Pons (tissue), 1 donor: ENCODE data around the gene SEPTIN6.
A peak's percentile ranks its signal among the peaks of the same experiment; 100 is the strongest.
"Not testable (repeated sequence)": the region's sequence is repeated elsewhere in the genome, so short reads cannot be mapped to it uniquely, and the experiment has no call there.

Experiments used
- DNase-seq: peaks from one replicate; pipeline ENCODE4 v3.0.0-alpha.2; 2016; ENCODE audit warnings: low spot score

The SEPTIN6 gene

DNA sequence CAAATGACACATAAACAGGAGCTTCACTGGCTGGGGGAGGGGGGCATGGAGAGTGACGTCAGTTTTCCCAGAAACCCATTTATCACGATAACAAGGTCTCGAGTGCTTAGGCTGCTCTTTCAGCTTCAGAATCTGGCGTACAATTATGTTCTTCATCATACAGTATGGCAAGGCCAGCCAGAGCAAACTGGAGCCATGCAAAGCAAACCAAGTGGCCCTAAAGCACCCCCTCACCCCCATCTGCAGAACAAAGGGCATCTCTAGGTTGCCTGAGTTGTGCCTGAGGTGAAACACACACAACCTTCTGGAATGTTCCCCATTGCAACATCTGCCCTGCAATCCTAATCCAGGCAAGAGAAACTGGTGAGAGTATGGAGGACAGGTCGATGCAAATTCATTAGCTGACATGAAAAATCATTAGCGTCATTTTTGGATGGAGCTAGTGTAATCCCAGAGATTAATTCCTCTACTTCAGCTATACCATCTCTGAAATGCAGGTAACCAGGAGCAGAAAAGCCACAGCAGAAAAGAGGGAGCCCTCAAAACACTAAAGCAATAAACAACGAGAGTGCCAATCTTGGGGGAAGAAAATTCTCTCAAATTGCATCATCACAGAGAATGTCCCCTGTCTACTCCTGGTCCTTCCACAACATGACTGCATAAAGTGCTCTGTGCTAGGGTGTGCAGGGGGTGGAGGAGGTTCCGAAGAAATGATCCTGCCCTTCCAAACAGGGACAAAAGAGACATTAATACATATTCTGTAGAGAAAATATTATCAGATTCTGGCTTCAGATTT lies 1.8 kb downstream of the SEPTIN6 start:
- DNase-seq = no peak

DNA sequence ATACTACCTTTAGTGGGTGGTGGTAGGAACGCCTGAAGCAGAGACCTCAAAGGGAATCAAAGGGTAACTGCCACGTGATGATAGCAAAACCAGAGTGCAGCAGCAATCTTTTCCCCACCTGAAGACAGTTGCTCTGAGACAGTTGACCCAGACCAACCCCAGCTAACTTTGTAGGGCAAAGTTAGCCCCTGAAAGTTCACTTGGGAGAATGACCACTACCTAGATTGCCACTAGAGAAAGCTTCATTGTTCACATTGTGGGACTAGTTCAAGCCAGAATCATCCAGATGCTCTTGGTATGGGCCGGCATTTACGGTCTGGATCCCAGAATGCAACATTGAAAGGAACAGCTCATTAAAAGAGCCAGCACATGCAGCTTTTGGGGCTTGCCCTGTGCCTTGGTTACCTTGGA lies 4.1 kb downstream of the SEPTIN6 start:
- DNase-seq = no peak

DNA sequence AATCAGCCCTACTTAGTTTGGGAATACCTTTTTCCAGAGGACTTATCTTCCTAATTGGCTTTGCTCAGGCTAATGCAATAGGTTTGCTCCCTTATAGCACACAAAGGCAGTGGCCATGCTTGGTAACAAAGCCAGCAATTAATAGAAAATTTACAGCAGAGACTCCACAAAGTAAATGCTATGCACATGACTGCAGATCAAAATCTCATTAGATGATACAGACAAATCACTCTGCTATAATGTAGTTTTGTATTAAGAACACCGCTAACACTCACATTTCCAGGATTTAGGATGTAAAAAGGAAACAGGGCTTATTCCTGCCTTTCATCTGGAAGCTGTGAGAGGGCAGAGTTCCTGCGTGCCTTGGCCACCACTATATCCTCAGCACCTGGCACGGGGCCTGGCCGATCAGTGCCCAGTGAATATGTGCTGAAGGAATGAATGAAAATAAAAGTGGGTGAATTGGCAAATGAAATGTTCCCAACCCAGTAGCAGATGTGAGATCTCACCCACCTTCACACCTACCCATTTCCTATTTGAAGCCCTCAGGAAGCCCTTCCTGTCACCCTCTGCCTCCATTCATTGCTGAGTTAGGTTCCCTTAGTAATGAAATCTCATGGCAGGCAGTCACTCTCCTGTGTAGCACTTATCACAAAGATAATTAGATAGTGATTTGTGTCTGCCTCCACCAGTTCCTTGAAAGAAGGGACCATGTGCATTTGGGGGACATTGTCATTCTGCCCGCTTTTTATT lies 5.1 kb downstream of the SEPTIN6 start:
- no peak for DNase-seq

DNA sequence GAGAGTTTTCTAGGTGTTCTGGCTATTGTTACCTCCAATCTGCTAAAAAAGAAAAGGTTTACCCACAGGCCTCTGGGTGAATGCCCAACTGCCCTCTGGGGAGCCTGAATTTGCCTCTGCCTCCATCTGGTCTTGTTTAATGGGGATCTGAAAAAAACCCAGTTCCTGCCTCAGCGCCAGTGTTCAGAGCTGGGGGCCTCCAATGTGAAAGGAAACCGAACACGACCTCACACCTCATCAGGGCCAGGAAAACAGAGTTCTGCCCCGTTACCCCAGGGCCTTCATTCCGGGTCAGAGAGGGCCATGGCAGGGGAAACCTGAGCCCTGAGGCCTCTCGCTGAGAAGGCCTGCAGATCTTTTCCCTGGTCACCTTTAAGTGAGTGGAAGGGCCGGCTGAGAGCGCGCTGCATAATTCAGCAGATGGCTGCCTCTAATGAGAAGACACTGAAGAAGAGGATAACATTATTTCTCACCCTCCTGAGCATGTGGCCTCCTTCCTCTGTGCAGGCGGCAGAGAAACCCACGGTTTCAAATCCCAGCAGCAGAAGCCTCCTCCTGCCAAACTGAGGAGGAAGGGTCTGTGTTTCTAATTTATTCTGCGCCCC lies 6.8 kb downstream of the SEPTIN6 start:
- no peak for DNase-seq

- peak; percentile 72 for DNase-seq
Observed at GRCh38 chrX:119685225-119686066, 7.5 kb downstream of the SEPTIN6 start.

GRCh38 chrX:119684916-119685224 lies 8.1 kb downstream of the SEPTIN6 start:
- DNase-seq = no peak

DNA sequence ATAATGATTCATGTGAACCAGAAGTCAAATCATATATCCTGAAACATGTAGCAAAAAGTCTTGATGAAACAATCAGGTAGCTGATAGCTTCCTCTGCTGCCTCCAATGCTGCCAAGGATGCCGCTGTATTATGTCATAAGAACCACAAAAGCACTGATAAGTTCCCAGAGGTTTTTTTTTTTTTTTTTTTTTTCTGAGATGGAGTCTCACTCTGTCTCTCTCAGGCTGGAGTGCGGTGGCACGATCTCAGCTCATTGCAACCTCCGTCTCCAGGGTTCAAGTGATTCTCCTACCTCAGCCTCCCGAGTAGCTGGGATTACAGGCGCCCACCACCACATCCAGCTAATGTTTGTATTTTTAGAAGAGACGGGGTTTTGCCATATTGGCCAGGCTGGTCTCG lies 8.7 kb downstream of the SEPTIN6 start:
- not testable (repeated sequence) for DNase-seq

DNA sequence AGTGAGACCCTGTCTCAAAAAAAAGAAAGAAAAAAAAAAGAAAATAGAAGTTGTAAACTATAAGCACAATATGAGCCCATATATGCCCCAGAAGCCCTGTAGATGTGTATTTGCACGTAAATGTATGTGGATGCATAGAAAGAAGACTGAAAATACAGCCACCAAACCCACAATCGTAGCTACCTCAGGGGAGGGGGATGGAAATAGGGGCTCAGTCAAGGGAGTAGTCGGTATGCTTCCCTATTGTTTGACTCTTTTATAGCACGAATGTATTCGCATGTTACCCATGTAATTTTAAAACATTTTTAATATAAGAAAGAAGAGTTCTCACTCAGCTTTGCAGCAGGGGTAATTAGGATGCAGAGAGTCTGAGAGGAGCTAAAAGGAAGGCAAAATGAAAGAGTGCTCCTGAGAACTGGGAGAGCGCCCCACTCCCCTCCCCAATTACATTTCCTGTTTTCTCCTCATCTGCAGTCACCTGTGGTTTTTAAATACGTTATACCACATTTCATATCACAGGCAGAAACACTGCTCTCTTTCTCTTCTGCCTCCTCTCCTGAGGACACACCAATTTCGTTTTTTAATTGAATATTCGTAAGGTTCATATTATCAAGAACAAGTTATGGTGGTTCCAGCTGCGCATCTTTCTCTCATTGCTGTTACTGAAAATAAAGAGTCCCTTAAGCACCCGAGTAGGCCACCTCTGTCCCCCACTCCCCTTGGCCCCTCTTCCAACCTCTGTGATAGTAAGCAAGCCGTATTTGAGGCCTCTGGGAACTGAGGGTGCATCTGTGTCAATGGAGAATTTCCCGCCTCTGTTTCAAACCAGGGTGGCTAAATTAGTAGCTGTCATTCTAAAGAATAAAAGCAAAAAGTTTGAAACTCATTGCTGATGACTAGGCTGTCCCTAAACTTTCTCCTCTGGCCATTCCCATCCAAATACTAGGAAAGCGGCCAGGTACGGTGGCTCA lies 10.7 kb downstream of the SEPTIN6 start:
- no peak for DNase-seq

DNA sequence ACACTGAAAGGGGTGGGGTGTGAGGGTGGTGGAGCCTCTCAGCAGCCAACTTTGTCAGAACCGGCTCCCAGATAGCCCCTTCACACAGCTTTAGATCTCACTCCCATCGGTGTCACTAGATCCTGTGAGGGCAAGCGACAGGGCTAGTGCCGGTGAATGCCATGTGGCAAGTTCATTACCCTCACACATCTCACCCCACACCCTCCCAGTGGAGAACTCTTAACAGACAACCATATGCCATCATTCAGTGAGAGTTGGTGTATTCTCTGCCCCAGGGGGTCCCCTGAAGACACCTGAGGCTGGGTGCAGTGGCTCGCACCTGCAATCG lies 15.3 kb downstream of the SEPTIN6 start:
- DNase-seq = no peak

DNA sequence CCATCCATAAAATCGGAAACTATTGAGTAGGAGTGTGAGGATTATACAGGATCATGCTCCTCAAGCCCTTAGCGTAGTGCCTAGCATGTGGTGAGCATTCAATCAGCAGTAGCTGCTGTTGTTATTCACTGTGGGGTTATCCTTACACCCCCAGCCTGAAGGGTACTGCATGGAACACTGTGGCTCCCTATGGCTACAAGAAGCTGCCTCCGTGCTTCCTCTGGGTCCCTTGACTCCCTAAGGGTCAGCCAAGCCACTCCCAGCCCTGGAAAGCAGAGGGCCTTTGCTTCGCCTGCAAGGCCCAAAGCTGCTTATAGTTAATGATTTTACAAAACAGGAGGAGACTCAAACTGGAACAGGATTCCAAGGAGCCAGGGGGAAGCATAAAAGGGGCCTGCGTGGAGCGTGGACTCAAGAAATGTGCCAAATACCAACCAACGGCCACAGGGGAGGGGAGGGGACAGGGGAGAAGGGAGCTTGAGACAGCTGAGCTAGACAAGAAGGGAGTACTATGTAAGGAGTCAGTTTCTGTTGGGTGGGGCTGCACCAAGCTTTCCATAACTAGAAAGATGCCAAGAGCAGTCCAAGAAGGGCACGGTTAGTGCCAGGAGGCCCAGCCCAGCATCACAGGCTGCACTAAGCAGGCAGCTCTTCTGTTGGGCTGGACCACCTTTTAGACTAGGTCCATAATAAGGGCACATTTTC lies 15.9 kb downstream of the SEPTIN6 start:
- DNase-seq = no peak

DNA sequence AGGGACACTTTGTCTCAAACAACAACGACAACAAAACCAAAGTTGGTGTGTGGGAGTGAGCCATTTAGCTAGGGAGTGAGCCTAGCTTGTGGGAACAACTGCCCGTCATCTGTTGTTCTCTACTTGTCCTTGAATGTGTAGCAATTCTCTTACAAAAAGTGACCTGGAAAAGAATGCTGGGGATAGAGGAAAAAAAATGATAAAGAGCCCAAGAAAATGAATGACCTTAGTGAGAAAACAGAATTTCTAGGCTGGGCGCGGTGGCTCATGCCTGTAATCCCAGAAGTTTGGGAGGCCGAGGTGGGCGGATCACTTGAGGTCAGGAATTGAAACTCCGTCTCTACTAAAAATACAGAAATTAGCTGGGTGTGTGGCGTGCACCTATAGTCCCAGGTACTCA lies 19.6 kb downstream of the SEPTIN6 start:
- DNase-seq = no peak

DNA sequence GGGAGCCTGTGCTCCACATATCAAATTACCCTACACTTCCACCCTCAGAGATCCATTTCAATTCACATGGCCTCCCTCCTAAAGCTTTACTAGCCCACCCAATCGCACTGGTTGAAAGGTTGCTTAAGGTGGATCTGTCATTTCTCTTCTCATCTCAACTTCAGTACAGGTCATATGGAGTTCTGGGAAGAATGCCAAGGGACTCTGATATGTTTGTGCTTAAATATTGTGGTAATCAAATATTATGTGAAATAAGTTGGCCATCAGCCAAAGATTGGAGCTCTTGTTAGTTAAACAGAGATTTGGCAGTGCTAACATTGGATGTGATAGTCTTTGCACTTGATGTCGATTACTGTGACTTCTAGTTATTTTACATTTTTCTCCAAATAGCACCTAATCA lies 20.5 kb downstream of the SEPTIN6 start:
- no peak for DNase-seq

- DNase-seq = no peak
Observed at GRCh38 chrX:119669424-119670037, 23.4 kb downstream of the SEPTIN6 start.

DNA sequence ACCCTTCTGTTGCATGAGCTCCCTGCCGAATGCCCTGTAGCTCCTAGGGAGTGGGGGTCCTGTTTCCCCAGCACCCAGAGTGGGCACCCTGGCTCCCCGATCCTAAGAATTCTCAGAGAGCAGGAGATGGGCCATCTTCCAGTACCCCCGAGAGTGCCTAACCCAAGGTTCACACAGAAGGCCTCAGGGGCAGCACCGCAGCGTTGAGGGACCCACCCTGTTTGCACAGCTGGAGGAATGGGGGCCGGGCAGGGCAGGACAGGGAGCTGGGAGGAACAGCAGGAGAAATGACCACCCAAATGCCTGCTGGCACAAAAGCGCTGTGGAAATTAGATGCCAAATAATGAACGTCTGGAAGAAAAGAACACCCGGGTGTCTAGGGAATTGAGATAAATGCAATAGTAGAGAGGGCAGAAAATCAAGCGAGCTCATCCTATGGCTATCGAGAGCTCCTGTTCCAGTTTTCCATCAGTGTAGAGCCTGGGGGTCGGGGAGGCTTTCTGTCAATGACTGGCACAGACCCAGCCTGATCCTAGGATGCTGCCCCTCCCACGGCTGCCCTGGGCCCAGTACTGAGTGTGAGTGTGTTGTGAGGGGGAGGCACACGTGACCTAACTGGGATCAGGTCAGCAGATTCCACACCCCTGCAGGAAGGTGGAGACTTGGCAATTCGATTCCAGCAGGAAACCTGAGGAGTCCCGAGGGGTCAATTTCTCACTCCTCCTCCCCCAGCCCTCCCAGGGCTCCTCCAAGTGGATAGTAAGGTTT lies 25.7 kb downstream of the SEPTIN6 start:
- DNase-seq = no peak

- not testable (repeated sequence) for DNase-seq
Observed at GRCh38 chrX:119664877-119665276, 28.1 kb downstream of the SEPTIN6 start.

GRCh38 chrX:119661486-119661885 lies 31.5 kb downstream of the SEPTIN6 start:
- DNase-seq = no peak

- no peak for DNase-seq
Observed at GRCh38 chrX:119659522-119659921, 33.4 kb downstream of the SEPTIN6 start.

DNA sequence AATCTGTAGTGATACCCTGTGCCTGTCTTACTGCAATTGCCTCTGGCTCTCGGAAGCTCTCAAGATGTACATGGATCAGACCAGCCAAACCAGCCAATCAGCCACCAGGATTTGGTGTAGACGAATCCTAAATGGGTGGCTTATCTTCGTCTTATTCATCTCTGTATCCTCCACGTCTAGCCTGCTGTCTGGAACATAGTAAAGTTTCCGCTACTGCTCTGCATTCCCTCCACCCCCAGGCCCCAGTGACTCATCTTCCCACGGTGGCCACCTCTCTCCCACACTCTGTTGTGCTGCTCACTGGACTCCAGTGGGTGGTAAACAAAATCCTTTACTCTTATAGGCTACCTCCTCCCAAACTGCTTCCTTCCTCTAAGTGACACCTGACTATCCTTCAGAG lies 37.8 kb downstream of the SEPTIN6 start:
- DNase-seq = no peak

DNA sequence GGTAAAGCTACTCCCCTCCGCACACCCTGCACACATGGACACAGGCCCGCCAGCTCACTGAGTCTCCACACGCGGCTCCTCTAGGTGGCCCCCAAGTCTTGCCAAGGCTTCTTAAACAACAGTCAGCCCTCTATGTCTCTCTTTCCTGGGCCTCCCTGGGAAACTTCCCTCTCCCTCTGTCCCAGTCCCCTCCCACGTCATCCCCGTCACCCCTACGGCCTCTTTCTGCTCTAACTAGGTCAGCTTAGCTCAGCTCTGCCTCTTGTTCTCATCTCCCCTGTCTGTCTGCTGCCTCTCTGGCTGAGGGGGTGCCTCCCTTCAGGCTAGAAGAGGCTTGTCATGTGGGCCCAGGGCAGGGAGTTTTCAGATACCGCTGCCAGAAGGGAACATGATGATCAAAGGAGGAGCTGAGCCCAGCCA lies 38.8 kb downstream of the SEPTIN6 start:
- no peak for DNase-seq
